Esophagus muscularis mucosa (tissue), 4 donors: ENCODE measurements around the gene SLC24A3. TPM values are rescaled to one million over a fixed set of nuclear protein-coding genes. Genes with fewer than 3 reads are reported as not detected.

Experiments
- DNase-seq: peaks from one replicate; pipeline ENCODE4 v3.0.0-alpha.2; 2017; ENCODE audit errors: extremely low spot score
- H3K27ac ChIP-seq, 4 donors: fragments of 200-600 bp; sonication (generic); replicated peaks in 1 of 4; 1 replicate in 3 of 4; 2 replicates in 1 of 4; pipeline ENCODE4 v1.5.1; 2016 to 2019; ENCODE audit warnings: mild to moderate bottlenecking in 1 of 4
- H3K27me3 ChIP-seq, 4 donors: fragments of 200-600 bp; sonication (generic); one replicate each; pipeline versions ENCODE4 v1.5.1 to v1.6.0; 2016 to 2019
- H3K36me3 ChIP-seq, 4 donors: fragments of 200-600 bp; sonication (generic); one replicate each; pipeline ENCODE4 v1.5.1; 2016 to 2019
- H3K4me1 ChIP-seq, 4 donors: fragments of 200-600 bp; sonication (generic); one replicate each; pipeline ENCODE4 v1.5.1; 2016 to 2019
- H3K4me3 ChIP-seq, 4 donors: fragments of 200-600 bp; sonication (generic); 1 replicate in 2 of 4; 2 replicates in 2 of 4; pipeline ENCODE4 v1.5.1; 2016 to 2019; ENCODE audit warnings: mild to moderate bottlenecking in 4 of 4, moderate library complexity in 1 of 4
- H3K9me3 ChIP-seq, 4 donors: fragments of 200-600 bp; sonication (generic); 1 replicate in 3 of 4; 2 replicates in 1 of 4; pipeline ENCODE4 v1.5.1; 2016 to 2019
- CTCF ChIP-seq, 3 experiments: fragments of 200-600 bp in 2 of 3; fragments of 450-650 bp in 1 of 3; sonication (generic) in 2 of 3; IDR thresholded peaks; one replicate each; pipeline ENCODE4 v1.5.1; 2017 to 2019; ENCODE audit warnings: antibody characterized with exemption in 3 of 3, mild to moderate bottlenecking in 2 of 3, moderate library complexity in 1 of 3
- EP300 ChIP-seq: sonication (generic); formaldehyde crosslinking; IDR thresholded peaks from one replicate; pipeline ENCODE4 v1.6.1; 2017; ENCODE audit warnings: antibody characterized with exemption
- POLR2A ChIP-seq: fragments of 450-650 bp; IDR thresholded peaks from one replicate; pipeline ENCODE4 v1.6.1; 2017; ENCODE audit warnings: antibody characterized with exemption, moderate library complexity, mild to moderate bottlenecking, low read depth
- POLR2AphosphoS5 ChIP-seq, 2 donors: sonication (generic); formaldehyde crosslinking; IDR thresholded peaks; one replicate each; pipeline ENCODE4 v1.6.1; 2017; ENCODE audit warnings: antibody characterized with exemption in 2 of 2
- WGBS: methylation state at CpG from one replicate; pipeline ENCODE4 v1.1.5; 2018; 5-methylcytosine and 5-hydroxymethylcytosine counted together
- intact Hi-C: fragments of 100-400 bp; cut with DNase I; formaldehyde crosslinking; loops from one replicate; pipeline ENCODE4 v1.15.1; 2023
- total RNA-seq, 4 donors: library from RNA; depleted of rRNA; stranded (reverse); fragments of >200 nt; gene quantifications; one replicate each; pipeline versions ENCODE4 v1.1.0 to v1.2.1, GENCODE V29; 2016

Gene SLC24A3
- total RNA-seq, 4 donors from 2014 or later = 4.6 to 11.5 (median 6.6) TPM

GRCh38 chr20:19308146-19308545, 95.7 kb downstream of the SLC24A3 start:
- intact Hi-C loops = no loop called here
- WGBS = 75% methylated on average over 3 of the region's 3 CpGs
- Histone ChIP-seq H3K27ac (no peak overlapping the region), H3K4me1 (no peaks in the 10 kb centered on the region), H3K9me3 (no peaks in the 10 kb centered on the region), H3K4me3 (no peak overlapping the region), H3K36me3 (no peaks in the 10 kb centered on the region), H3K27me3 (no peaks in the 10 kb centered on the region)
- DNase-seq = no peak
- no peak for TF ChIP-seq EP300
- no peak for TF ChIP-seq POLR2A
- no peak for TF ChIP-seq CTCF (IDR thresholded peaks at IDR 0.05)
- TF ChIP-seq POLR2AphosphoS5 (IDR thresholded peaks at IDR 0.05) = no peak

GRCh38 chr20:19310541-19310940, 98.1 kb downstream of the SLC24A3 start:
- Histone ChIP-seq H3K9me3 (no peaks in the 10 kb centered on the region), H3K4me3 (no peak overlapping the region), H3K27me3 (no peaks in the 10 kb centered on the region), H3K4me1 (no peaks in the 10 kb centered on the region), H3K27ac (no peak overlapping the region), H3K36me3 (no peaks in the 10 kb centered on the region)
- no peak for DNase-seq
- 90% methylated on average over 2 of the region's 2 CpGs for WGBS
- intact Hi-C loops = no loop called here
- TF ChIP-seq EP300 = no peak
- no peak for TF ChIP-seq POLR2A
- TF ChIP-seq POLR2AphosphoS5 (IDR thresholded peaks at IDR 0.05) = no peak
- no peak for TF ChIP-seq CTCF (IDR thresholded peaks at IDR 0.05)

GRCh38 chr20:19313342-19314069, 101.1 kb downstream of the SLC24A3 start:
- H3K4me3 ChIP-seq = no peak overlapping the region
- intact Hi-C loops = no loop called here
- H3K36me3 ChIP-seq = no peaks in the 10 kb centered on the region
- no peak for TF ChIP-seq POLR2AphosphoS5 (IDR thresholded peaks at IDR 0.05)
- TF ChIP-seq POLR2A = no peak
- no peak for TF ChIP-seq CTCF (IDR thresholded peaks at IDR 0.05)
- no peak for TF ChIP-seq EP300
- H3K27me3 ChIP-seq = no peaks in the 10 kb centered on the region
- H3K9me3 ChIP-seq = no peaks in the 10 kb centered on the region
- no peak for DNase-seq
- H3K4me1 ChIP-seq = peaks cover 0 to 12% (median 8%) of the 10 kb centered on the region in 4 donors
- WGBS = 83% methylated on average over 6 of the region's 6 CpGs
- no peak overlapping the region for H3K27ac ChIP-seq

- no peaks in the 10 kb centered on the region for H3K9me3 ChIP-seq
- peaks cover 0 to 12% (median 8%) of the 10 kb centered on the region in 4 donors for H3K4me1 ChIP-seq
- H3K36me3 ChIP-seq = no peaks in the 10 kb centered on the region
- H3K27me3 ChIP-seq = no peaks in the 10 kb centered on the region
- no peak overlapping the region for H3K27ac ChIP-seq
- WGBS = 75% methylated on average over 7 of the region's 7 CpGs
- H3K4me3 ChIP-seq = no peak overlapping the region
- intact Hi-C loops = no loop called here
- DNase-seq = no peak
- no peak for TF ChIP-seq POLR2AphosphoS5 (IDR thresholded peaks at IDR 0.05)
- TF ChIP-seq POLR2A = no peak
- TF ChIP-seq CTCF (IDR thresholded peaks at IDR 0.05) = no peak
- no peak for TF ChIP-seq EP300
Measured at GRCh38 chr20:19314621-19315020, 102.2 kb downstream of the SLC24A3 start.
